WTC11 (cell line): ENCODE data around the gene PCGF3. TPM values are rescaled to one million over a fixed set of nuclear protein-coding genes. Genes with fewer than 3 reads are reported as not detected.

ENCODE experiments used
- ATAC-seq: fragments of 200-7000 bp; cut with Tn5 transposase; 2 replicates; pipeline ENCODE4 v1.10.0; 2021; ENCODE audit warnings: mild to moderate bottlenecking, moderate library complexity
- CTCF ChIA-PET: fragments of 300-600 bp; sonication (Branson Sonifier 250); formaldehyde crosslinking; loops from one replicate; lab custom pipeline; 2021; ENCODE audit warnings: antibody characterized with exemption; lab: Charles Lee
- POLR2A ChIA-PET: fragments of 350-600 bp; sonication (Branson Sonifier 250); formaldehyde crosslinking; loops from one replicate; lab custom pipeline; 2021; ENCODE audit warnings: antibody characterized with exemption; lab: Charles Lee
- DNase-seq: peaks from one replicate; pipeline ENCODE4 v3.0.0; 2021; ENCODE audit warnings: low spot score
- H3K27ac Mint-ChIP-seq: 2 replicates; pipeline ENCODE4 v1.8.0; 2021; ENCODE audit warnings: mixed read lengths
- H3K27me3 Mint-ChIP-seq: 2 replicates; pipeline ENCODE4 v1.8.0; 2021; ENCODE audit warnings: low read depth, mild to moderate bottlenecking, moderate library complexity, mixed read lengths
- H3K36me3 Mint-ChIP-seq: 2 replicates; pipeline ENCODE4 v1.8.0; 2021; ENCODE audit warnings: mixed read lengths
- H3K4me1 Mint-ChIP-seq: 2 replicates; pipeline ENCODE4 v1.8.0; 2022; ENCODE audit warnings: mixed read lengths
- H3K4me3 Mint-ChIP-seq: 2 replicates; pipeline ENCODE4 v1.8.0; 2021; ENCODE audit warnings: mild to moderate bottlenecking, moderate library complexity, mixed read lengths
- H3K9me3 Mint-ChIP-seq: 2 replicates; pipeline ENCODE4 v1.8.0; 2021; ENCODE audit warnings: mixed read lengths
- CDX4 ChIP-seq: fragments of 250-450 bp; sonication (Bioruptor Pico); IDR thresholded peaks from 2 replicates; pipeline ENCODE4 v1.9.0; 2021; ENCODE audit warnings: moderate library complexity, mild to moderate bottlenecking, inconsistent platforms, borderline replicate concordance
- CREB1 ChIP-seq: sonication (generic); formaldehyde crosslinking; IDR thresholded peaks from 2 replicates; pipeline ENCODE4 v1.8.0; 2023; ENCODE audit warnings: mild to moderate bottlenecking, missing genetic modification reagents
- CTCF ChIP-seq: fragments of 200-600 bp; IDR thresholded peaks from 2 replicates; pipeline ENCODE4 v1.8.0; 2022; ENCODE audit warnings: antibody characterized with exemption
- ESRRA ChIP-seq: sonication (generic); formaldehyde crosslinking; IDR thresholded peaks from 2 replicates; pipeline ENCODE4 v1.8.1; 2022; ENCODE audit warnings: mild to moderate bottlenecking, missing genetic modification reagents, borderline replicate concordance
- FOXK1 ChIP-seq: sonication (generic); formaldehyde crosslinking; IDR thresholded peaks from 2 replicates; pipeline ENCODE4 v1.8.0; 2022; ENCODE audit warnings: mild to moderate bottlenecking, moderate library complexity, missing genetic modification reagents
- FOXP4 ChIP-seq: sonication (generic); formaldehyde crosslinking; IDR thresholded peaks from 2 replicates; pipeline ENCODE4 v1.8.0; 2022; ENCODE audit warnings: mild to moderate bottlenecking, missing genetic modification reagents
- GABPB1 ChIP-seq: sonication (generic); formaldehyde crosslinking; IDR thresholded peaks from 2 replicates; pipeline ENCODE4 v1.8.1; 2023; ENCODE audit warnings: mild to moderate bottlenecking, missing genetic modification reagents
- MAX ChIP-seq: sonication (generic); formaldehyde crosslinking; IDR thresholded peaks from 2 replicates; pipeline ENCODE4 v1.8.0; 2022; ENCODE audit warnings: mild to moderate bottlenecking, missing genetic modification reagents
- PRDM15 ChIP-seq: sonication (generic); formaldehyde crosslinking; IDR thresholded peaks from 2 replicates; pipeline ENCODE4 v1.8.0; 2022; ENCODE audit warnings: missing genetic modification reagents
- RORB ChIP-seq: fragments of 250-450 bp; sonication (Bioruptor Pico); IDR thresholded peaks from 2 replicates; pipeline ENCODE4 v1.9.0; 2021; ENCODE audit warnings: mild to moderate bottlenecking
- SMAD3 ChIP-seq: sonication (generic); formaldehyde crosslinking; IDR thresholded peaks from 2 replicates; pipeline ENCODE4 v1.8.0; 2022; ENCODE audit warnings: missing genetic modification reagents, mild to moderate bottlenecking, borderline replicate concordance
- TCF7 ChIP-seq: sonication (generic); formaldehyde crosslinking; IDR thresholded peaks from 2 replicates; pipeline ENCODE4 v1.8.0; 2022; ENCODE audit warnings: mild to moderate bottlenecking, low read depth, missing genetic modification reagents, moderate library complexity
- TP53 ChIP-seq: sonication (generic); formaldehyde crosslinking; IDR thresholded peaks from 2 replicates; pipeline ENCODE4 v1.8.1; 2023; ENCODE audit warnings: mild to moderate bottlenecking, missing genetic modification reagents
- total RNA-seq: library from RNA; stranded (reverse); gene quantifications from 3 replicates; pipeline ENCODE4 v1.2.3, GENCODE V29; 2021

PCGF3 gene
- total RNA-seq, 1 experiment from 2014 or later: 65.7 TPM

GRCh38 chr4:702618-703048 lies 3.0 kb upstream of the PCGF3 start (continued):
- TF ChIP-seq FOXP4 (CRISPR knock-in tag) (no peak), CTCF (no peak), SMAD3 (CRISPR knock-in tag) (no peak), ESRRA (no peak), TP53 (no peak)

GRCh38 chr4:703336-704197 lies 2.1 kb upstream of the PCGF3 start:
- Mint-ChIP-seq H3K27ac (no peak overlapping the region), H3K27me3 (peaks cover 20% of the 10 kb centered on the region), H3K36me3 (peaks cover under 1% of the 10 kb centered on the region), H3K4me3 (no peak overlapping the region), H3K4me1 (peaks cover 4% of the 10 kb centered on the region; the same call in 1 of the 2 replicates), H3K9me3 (no peaks in the 10 kb centered on the region)
- DNase-seq: no peak
- POLR2A ChIA-PET: no interaction called here
- CTCF ChIA-PET: interaction anchor here (1.6 kb wide), 1 partner anchor 20 kb away, joined by 13 read pairs; no protein-coding TSS in a partner anchor
- TF ChIP-seq CDX4 (CRISPR knock-in tag) (no peak), MAX (CRISPR knock-in tag) (no peak), CREB1 (no peak), RORB (CRISPR knock-in tag) (no peak), PRDM15 (no peak), FOXK1 (CRISPR knock-in tag) (no peak), GABPB1 (CRISPR knock-in tag) (no peak), TCF7 (CRISPR knock-in tag) (no peak)
- ATAC-seq: no peak
